GM10266 (cell line): ENCODE data around the gene CSNK2A1.

Experiments
- DNase-seq: peaks from one replicate; pipeline ENCODE4 v3.0.0; 2012; ENCODE audit errors: extremely low spot score
- CTCF ChIP-seq: IDR thresholded peaks from 2 replicates; pipeline ENCODE4 v1.5.1; 2012; ENCODE audit warnings: mild to moderate bottlenecking, low read depth; ENCODE audit not compliant: control insufficient read depth, insufficient read depth; ENCODE audit errors: missing control alignments

Gene CSNK2A1

GRCh38 chr20:532530-532929 is 11.1 kb downstream of the CSNK2A1 start:
- no peak for DNase-seq
- no peak for TF ChIP-seq CTCF

- no peak for TF ChIP-seq CTCF
- DNase-seq = no peak
Measured at GRCh38 chr20:531608-532007, 12.0 kb downstream of the CSNK2A1 start.

- no peak for DNase-seq
- TF ChIP-seq CTCF = no peak
Measured at GRCh38 chr20:530321-530720, 13.3 kb downstream of the CSNK2A1 start.

- no peak for DNase-seq
- TF ChIP-seq CTCF = no peak
Measured at GRCh38 chr20:528923-529604, 14.5 kb downstream of the CSNK2A1 start.

GRCh38 chr20:527571-527886 is 16.1 kb downstream of the CSNK2A1 start:
- DNase-seq = no peak
- TF ChIP-seq CTCF = no peak

- TF ChIP-seq CTCF = no peak
- no peak for DNase-seq
Measured at GRCh38 chr20:521860-522259, 21.7 kb downstream of the CSNK2A1 start.

- TF ChIP-seq CTCF = no peak
- DNase-seq = no peak
Measured at GRCh38 chr20:519999-520398, 23.6 kb downstream of the CSNK2A1 start.
